GM19328 (cell line): ENCODE results near the gene METTL16.

Experiments used
- ATAC-seq: cut with Tn5 transposase; IDR thresholded peaks from one replicate; pipeline ENCODE4 v1.9.1; 2021; ENCODE audit warnings: mild to moderate bottlenecking, moderate library complexity; ENCODE audit not compliant: unreplicated experiment

METTL16 gene

DNA sequence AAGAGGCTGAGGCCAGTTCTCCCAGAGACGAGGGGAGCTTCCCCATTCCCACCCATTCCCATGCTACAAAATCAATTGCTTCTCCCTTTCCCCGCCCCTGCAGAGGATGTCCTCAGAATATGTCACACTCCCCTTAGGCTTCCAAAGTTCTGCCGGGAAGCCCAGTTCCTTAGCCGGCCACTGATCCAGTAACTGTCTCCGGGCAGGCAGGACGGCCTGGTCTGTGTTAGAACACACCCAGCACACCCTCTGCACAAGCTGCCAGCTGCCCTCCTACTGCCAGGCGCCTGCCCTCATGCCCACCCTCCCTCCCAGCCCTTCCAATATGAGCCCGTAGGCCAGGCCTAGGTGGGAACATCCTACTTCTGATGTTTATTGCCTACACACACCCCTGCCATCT, 143.3 kb downstream of the METTL16 start:
- no peak for ATAC-seq

DNA sequence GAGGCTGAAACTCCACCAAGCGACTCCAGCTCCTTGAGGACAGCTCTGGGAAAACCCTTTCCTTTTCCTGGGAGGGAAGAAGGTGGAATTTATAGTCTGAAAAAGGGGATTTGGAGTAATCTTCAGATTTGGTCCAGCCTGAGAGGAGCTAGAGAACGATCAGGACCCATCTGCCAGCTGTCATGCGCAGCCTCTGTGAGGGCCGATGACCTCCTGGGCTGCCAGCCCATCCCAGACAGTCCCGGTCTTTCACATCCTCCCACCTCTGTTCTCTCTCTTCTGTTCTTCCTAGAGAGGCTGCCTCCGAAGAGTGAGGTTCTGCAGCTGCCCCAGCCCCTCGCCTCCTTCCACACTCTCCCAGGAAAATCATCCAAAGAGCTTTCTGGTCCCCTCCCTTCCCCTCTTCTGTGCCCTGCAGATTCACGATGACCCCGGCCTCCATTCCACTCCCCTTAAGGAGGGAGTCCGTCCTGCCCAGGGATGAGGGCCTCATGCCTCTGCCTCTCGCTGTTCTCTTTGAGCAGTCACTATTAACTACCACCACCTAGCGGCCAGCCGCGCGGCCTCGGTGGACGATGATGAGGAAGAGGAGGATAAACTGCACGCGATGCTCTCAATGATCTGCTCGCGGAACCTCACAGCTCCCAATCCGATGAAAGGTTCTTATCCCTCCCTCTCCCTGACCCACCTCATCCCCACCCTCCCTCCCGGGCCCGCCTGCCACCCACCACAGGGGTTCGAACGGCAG, 144.8 kb downstream of the METTL16 start:
- ATAC-seq: no peak
